HG03457 (cell line): ENCODE measurements around the gene ABCC3.

ENCODE experiments used
- ATAC-seq: cut with Tn5 transposase; IDR thresholded peaks from one replicate; pipeline ENCODE4 v1.9.1; 2021; ENCODE audit warnings: moderate number of reproducible peaks; ENCODE audit not compliant: unreplicated experiment

ABCC3 gene

GRCh38 chr17:50682441-50682840 lies 47.8 kb downstream of the ABCC3 start:
- ATAC-seq = no peak

DNA sequence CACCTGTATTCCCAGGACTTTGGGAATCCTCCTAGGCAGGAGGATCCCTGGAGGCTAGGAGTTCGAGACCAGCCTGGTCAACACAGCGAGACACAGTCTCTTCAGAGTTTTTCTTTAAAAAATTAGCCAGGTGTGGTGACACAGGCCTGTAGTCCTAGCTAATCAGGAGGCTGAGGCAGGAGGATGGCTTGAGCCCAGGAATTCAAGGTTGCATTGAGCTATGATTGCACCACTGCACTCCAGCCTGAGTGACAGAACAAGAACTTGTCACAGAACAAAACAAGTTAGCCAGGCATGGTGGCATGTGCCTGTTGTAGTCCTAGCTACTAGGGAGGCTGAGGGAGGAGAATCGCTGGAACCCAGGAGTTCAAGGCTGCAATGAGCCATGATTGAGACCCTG lies 48.3 kb downstream of the ABCC3 start:
- ATAC-seq = no peak

DNA sequence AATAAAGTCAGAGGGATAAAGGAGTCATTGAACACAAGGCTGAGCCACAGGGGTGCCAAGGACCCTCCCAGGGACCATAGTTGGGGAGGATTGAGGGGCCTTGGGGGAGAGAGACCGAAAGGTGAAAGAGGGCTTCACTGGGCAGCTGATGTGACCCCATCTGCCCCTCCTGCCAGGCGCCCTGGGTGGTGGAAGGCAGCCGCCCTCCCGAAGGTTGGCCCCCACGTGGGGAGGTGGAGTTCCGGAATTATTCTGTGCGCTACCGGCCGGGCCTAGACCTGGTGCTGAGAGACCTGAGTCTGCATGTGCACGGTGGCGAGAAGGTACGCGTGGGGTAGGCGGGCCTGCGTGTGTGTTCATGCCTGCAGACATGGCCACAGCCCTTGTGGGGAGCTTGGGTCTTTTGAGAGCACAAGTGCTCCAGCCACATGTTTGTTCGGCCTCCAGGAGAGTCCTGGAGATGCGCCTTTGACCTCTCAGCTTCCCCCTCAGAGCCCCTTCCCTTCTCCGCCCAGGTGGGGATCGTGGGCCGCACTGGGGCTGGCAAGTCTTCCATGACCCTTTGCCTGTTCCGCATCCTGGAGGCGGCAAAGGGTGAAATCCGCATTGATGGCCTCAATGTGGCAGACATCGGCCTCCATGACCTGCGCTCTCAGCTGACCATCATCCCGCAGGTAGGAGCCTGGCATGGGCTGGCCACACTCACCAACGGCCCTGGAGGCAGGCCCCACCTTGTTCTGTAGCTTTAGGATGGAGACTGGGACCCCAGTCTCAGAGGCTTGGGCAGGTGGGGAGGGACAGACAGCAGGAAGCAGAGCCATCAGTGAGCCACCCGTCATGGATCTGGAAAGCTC lies 49.0 kb downstream of the ABCC3 start:
- no peak for ATAC-seq

DNA sequence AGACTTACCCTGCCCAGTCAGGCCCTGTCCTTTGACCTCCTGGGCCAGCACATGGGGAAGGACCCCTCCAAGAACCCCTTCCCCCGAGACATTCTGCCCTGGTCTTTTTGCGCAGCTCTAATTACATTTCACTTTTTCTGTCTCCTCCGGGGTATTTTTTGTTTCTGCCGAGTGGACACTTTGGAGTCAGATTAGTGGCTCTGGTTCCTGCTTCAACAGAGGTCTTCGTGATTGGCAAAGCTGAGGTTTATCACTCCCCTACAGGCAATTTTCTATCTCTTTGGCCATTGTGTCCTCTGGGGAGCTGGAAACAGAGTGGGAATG lies 49.6 kb downstream of the ABCC3 start:
- no peak for ATAC-seq

DNA sequence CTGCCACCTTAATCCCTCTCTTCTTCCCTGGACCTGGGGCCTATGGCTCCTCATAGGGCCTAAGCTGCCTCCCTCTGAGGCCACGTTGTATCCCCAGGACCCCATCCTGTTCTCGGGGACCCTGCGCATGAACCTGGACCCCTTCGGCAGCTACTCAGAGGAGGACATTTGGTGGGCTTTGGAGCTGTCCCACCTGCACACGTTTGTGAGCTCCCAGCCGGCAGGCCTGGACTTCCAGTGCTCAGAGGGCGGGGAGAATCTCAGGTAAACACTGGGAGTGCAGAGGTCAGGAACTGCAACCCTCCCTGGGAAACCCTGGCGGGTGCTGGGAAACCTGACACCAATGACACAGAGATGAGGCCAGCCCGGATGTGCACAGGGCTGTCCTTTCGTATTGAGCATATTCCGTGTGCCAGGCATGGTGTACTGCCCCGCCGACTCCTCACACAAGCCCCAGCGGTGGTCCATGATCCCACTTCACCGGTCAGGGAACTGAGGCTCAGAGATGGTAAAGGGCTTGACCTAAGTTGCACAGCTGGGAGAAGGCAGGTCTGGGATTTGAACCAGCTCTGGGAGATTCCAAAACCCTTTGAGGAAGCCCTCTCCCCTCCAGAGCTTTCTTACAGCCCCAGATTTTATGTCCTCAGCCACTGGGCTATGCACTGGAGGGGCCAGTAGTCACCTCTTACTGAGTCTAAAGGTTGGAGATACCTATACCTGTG lies 50.1 kb downstream of the ABCC3 start:
- no peak for ATAC-seq

- ATAC-seq = no peak
These were observed 50.6 kb downstream of the ABCC3 start for GRCh38 chr17:50685334-50685665.

DNA sequence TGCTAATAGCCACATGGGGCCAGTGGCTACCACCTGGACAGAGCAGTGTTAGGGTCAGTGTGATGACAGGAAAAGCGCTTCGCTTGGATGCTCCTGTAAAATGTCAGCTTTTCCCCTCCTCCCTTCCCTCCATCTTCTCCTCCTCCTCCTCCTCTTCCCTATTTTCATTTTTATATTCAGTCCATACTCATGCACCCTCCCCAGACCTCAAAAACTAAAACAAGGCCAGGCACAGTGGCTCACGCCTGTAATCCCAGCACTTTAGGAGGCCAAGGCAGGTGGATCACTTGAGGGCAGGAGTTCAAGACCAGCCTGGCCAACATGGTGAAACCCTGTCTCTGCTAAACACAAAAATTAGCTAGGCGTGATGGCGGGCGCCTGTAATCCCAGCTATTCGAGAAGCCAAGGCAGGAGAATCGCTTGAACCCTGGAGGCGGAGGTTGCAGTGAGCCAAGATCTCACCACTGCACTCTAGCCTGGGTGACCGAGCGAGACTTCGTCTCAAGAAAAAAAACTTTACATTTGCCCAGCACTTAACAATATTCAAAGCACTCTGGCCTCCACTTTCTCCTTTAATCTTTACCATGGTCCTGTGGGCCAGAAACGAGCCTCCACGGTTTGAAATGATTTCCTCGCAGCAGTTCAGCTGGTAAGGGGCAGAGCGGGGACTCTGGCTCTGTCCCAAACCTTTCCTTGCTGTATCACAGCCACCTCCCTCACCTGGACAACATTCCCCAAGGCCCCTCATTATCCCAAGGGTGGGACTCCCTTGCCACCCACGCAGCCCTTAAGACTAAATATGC lies 51.2 kb downstream of the ABCC3 start:
- no peak for ATAC-seq

- no peak for ATAC-seq
These were observed 52.0 kb downstream of the ABCC3 start for GRCh38 chr17:50686494-50687199.

DNA sequence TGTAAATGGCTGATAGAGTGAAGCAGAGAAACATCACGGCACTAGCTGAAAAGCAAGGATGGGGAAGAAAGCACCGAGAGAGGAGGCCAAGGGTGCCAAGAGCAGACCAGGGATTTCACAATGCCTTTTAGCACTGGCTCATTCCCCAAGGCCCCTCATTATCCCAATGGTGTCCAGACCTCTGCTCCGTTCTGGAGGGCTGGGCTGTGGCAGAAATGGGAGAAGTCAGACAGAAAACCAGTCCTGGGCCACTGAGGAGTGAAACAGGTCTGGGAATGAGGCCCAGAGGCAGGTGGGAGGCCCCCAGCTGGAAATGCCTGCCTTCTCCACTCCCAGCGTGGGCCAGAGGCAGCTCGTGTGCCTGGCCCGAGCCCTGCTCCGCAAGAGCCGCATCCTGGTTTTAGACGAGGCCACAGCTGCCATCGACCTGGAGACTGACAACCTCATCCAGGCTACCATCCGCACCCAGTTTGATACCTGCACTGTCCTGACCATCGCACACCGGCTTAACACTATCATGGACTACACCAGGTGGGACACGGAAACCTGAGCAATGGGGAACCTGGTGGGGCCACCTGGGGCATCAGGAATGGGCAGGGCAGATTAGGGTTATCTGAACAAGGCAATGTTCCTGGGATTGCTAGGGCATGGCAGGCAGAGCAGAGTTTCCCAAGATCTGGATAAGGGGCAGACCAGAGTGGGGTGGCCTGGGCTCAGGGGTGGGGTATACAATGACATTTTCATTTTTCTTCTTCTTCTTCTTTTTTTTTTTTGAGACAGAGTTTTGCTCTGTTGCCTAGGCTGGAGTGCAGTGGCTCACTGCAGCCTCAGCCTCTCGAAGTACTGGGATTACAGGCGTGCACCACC lies 52.8 kb downstream of the ABCC3 start:
- no peak for ATAC-seq

DNA sequence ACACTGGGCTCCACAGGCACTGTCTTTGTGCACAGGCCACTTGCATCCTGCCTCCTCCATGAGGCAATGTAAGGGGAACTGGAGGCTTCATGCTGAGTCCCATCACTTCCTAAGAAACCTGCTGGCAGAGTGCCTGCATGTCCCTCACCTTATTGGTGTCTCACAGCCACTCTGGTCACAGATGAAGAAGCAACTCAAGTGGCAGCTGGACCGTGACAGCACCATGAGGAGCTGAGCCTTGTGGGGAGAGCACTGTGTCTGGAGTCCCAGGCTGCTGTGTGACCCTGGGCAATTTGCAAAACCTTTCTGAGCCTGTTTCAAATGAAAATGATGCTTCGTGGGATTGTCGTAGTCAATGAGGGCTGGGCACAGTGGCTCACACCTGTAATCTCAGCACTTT lies 53.6 kb downstream of the ABCC3 start:
- ATAC-seq = no peak

DNA sequence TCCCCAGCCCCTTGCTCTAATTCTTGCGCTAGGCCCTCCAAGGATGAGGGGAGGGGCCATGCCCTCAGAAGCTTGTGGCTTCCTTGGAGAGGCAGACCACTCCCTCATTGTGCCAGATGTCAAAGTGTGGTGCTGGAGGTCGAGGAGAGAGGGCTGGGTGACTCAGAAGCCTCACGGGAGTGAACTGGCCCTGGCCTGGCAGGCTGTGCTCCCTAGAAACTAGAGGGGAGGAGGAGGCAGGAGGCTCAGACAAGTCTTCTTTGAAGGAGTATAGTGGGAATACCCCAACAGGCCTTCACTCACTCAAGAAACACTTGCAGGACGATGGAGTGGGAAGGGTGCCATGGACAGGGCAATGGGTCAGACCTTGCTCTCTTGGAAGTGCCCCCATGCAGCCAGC lies 54.6 kb downstream of the ABCC3 start:
- ATAC-seq = no peak

DNA sequence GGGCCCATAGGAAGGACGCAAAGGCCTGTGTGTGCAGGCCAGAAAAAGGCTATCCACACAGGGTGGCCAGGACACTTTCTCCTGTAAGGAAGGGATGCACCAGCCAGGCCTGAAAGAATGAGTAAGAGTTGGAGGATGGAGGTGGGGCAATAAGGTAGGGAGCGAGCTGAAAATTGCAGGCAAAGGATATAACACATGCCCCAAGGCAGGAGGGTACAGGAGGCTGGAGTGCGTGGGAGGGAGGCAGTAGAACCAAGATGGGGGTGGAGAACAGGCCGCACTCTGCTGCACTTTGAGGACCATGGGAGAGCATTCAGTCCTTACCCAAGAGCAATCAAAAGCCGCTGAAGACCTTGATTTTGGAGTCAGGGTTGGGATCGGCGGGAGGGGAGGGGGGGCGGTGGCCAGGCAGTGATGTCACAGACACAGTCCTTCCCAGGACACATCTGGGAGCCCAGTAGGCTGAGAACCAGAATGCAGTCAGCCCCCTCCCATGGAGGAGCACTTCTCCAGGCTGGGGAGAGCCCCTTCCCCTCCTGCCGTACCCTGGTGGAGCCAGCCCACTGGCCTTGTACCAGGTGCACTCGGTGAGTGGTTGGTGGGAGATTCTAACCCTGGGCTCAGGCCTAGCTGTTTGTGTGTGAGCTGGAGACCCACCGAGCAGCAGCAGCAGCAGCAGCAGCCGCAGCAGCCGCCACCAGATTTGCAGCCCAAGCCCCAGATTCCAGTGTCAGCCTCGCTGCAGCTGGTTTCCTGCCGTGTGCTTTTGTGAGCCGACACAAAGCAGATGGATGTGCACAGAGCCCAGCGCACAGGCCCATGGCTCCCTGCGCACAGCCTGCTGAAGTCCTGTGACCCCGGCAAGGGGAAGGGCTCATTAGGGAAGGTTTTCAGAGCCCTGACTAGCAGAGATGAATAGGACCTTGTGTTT lies 55.5 kb downstream of the ABCC3 start:
- ATAC-seq = no peak

DNA sequence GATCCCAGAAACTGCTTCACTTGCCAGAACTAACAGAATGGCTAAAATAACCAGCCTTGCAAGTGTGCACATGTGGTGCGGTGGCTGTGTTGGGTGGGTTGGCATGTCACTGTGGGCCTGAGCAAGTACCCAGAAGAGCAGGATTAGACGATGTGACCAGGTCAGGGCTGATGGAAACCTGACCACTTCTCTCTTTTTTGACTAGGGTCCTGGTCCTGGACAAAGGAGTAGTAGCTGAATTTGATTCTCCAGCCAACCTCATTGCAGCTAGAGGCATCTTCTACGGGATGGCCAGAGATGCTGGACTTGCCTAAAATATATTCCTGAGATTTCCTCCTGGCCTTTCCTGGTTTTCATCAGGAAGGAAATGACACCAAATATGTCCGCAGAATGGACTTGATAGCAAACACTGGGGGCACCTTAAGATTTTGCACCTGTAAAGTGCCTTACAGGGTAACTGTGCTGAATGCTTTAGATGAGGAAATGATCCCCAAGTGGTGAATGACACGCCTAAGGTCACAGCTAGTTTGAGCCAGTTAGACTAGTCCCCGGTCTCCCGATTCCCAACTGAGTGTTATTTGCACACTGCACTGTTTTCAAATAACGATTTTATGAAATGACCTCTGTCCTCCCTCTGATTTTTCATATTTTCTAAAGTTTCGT lies 56.3 kb downstream of the ABCC3 start:
- ATAC-seq = no peak

- no peak for ATAC-seq
These were observed 57.1 kb downstream of the ABCC3 start for GRCh38 chr17:50691550-50692447.

- ATAC-seq = no peak
These were observed 57.9 kb downstream of the ABCC3 start for GRCh38 chr17:50692448-50693035.

GRCh38 chr17:50693036-50693682 lies 58.5 kb downstream of the ABCC3 start:
- ATAC-seq = no peak

- no peak for ATAC-seq
These were observed 61.7 kb downstream of the ABCC3 start for GRCh38 chr17:50696365-50696879.
